ENCODE data around the gene PEX10. TPM values are rescaled to one million over a fixed set of nuclear protein-coding genes. Genes with fewer than 3 reads are reported as not detected.

The PEX10 gene
- total RNA-seq, 2 donors from 2014 or later: 16.2 to 17.4 TPM

GRCh38 chr1:2449636-2450454 lies 37.5 kb upstream of the PEX10 start:
- Histone ChIP-seq H3K27ac (no peak overlapping the region), H3K4me1 (no peaks in the 10 kb centered on the region), H3K9me3 (no peaks in the 10 kb centered on the region), H3K4me3 (no peak overlapping the region), H3K36me3 (no peaks in the 10 kb centered on the region), H3K27me3 (peaks cover 0 to 9% of the 10 kb centered on the region in 2 donors)
- no peak for TF ChIP-seq CTCF (IDR thresholded peaks at IDR 0.05)
- no peak for DNase-seq (ENCODE audit: low spot score)

GRCh38 chr1:2448098-2448445 lies 35.7 kb upstream of the PEX10 start:
- Histone ChIP-seq H3K4me1 (no peaks in the 10 kb centered on the region), H3K4me3 (no peak overlapping the region), H3K27me3 (peaks cover under 1 to 9% of the 10 kb centered on the region in 2 donors), H3K9me3 (no peaks in the 10 kb centered on the region), H3K36me3 (no peaks in the 10 kb centered on the region), H3K27ac (no peak overlapping the region)
- DNase-seq (ENCODE audit: low spot score): no peak
- TF ChIP-seq CTCF (IDR thresholded peaks at IDR 0.05): no peak

- no peaks in the 10 kb centered on the region for H3K9me3 ChIP-seq
- no peak for TF ChIP-seq CTCF (IDR thresholded peaks at IDR 0.05)
- H3K4me1 ChIP-seq: no peaks in the 10 kb centered on the region
- no peak for DNase-seq (ENCODE audit: low spot score)
- peaks cover 2 to 7% of the 10 kb centered on the region in 2 donors for H3K27me3 ChIP-seq
- no peaks in the 10 kb centered on the region for H3K36me3 ChIP-seq
- H3K27ac ChIP-seq: no peak overlapping the region
- H3K4me3 ChIP-seq: no peak overlapping the region
Measured at GRCh38 chr1:2447276-2448097, 35.1 kb upstream of the PEX10 start.

- Histone ChIP-seq H3K4me1 (no peaks in the 10 kb centered on the region), H3K9me3 (no peaks in the 10 kb centered on the region), H3K27me3 (peaks cover 2 to 4% of the 10 kb centered on the region in 2 donors), H3K36me3 (no peaks in the 10 kb centered on the region), H3K4me3 (no peak overlapping the region), H3K27ac (no peak overlapping the region)
- DNase-seq (ENCODE audit: low spot score): no peak
- TF ChIP-seq CTCF (IDR thresholded peaks at IDR 0.05): no peak
Measured at GRCh38 chr1:2446861-2447260, 34.5 kb upstream of the PEX10 start.

GRCh38 chr1:2446394-2446793 lies 34.0 kb upstream of the PEX10 start:
- Histone ChIP-seq H3K4me3 (no peak overlapping the region), H3K9me3 (no peaks in the 10 kb centered on the region), H3K27me3 (peaks cover 1 to 2% of the 10 kb centered on the region in 2 donors), H3K27ac (no peak overlapping the region), H3K4me1 (no peaks in the 10 kb centered on the region), H3K36me3 (no peaks in the 10 kb centered on the region)
- TF ChIP-seq CTCF (IDR thresholded peaks at IDR 0.05): no peak
- DNase-seq (ENCODE audit: low spot score): no peak

Data from right atrium auricular region (tissue), 2 donors.